B cell (primary cell): ENCODE measurements around the gene DNAJB8. TPM values are rescaled to one million over a fixed set of nuclear protein-coding genes. Genes with fewer than 3 reads are reported as not detected.

ENCODE experiments used
- ATAC-seq: fragments of 200-7000 bp; cut with Tn5 transposase; one replicate; pipeline ENCODE4 v1.10.0; 2021; ENCODE audit warnings: low read depth, mild to moderate bottlenecking, moderate number of reproducible peaks, moderate library complexity
- CTCF ChIA-PET: fragments of 350-600 bp; sonication (Branson Sonifier 250); formaldehyde crosslinking; loops from one replicate; lab custom pipeline; 2021; ENCODE audit warnings: antibody characterized with exemption, inconsistent platforms; lab: Charles Lee
- POLR2A ChIA-PET: fragments of 350-600 bp; sonication (Branson Sonifier 250); formaldehyde crosslinking; loops from one replicate; lab custom pipeline; 2021; ENCODE audit warnings: antibody characterized with exemption; lab: Charles Lee
- DNase-seq: peaks from one replicate; pipeline ENCODE4 v3.0.0; 2013
- H2AFZ ChIP-seq: 2 replicates; pipeline ENCODE4 v1.6.1; 2012; ENCODE audit warnings: mild to moderate bottlenecking, low read depth, low read length; ENCODE audit not compliant: insufficient read depth, poor library complexity, severe bottlenecking
- H3K27ac ChIP-seq, 2 donors: 1 replicate in 1 of 2; 2 replicates in 1 of 2; pipeline ENCODE4 v1.5.1; 2012 to 2013; ENCODE audit warnings: low read length in 2 of 2, mild to moderate bottlenecking in 2 of 2, moderate library complexity in 1 of 2
- H3K27me3 ChIP-seq, 4 experiments: fragments of 200-600 bp in 1 of 4; sonication (generic) in 1 of 4; replicated peaks in 1 of 4; 1 replicate in 2 of 4; 2 replicates in 2 of 4; pipeline versions ENCODE4 v1.6.1 to v1.7.0; 2013 to 2016; ENCODE audit warnings: low read length in 3 of 4, mild to moderate bottlenecking in 2 of 4, mixed read lengths in 1 of 4, moderate library complexity in 1 of 4; ENCODE audit not compliant: insufficient read depth in 4 of 4, control insufficient read depth in 3 of 4; ENCODE audit errors: control extremely low read depth in 1 of 4
- H3K36me3 ChIP-seq, 2 experiments: replicated peaks in 1 of 2; 1 replicate in 1 of 2; 2 replicates in 1 of 2; pipeline versions ENCODE4 v1.6.1 to v1.7.1; 2013; ENCODE audit warnings: low read length in 1 of 2; ENCODE audit not compliant: insufficient read depth in 2 of 2, control insufficient read depth in 1 of 2; ENCODE audit errors: control extremely low read depth in 1 of 2, extremely low read depth in 1 of 2
- H3K4me1 ChIP-seq, 2 donors: fragments of 200-600 bp in 1 of 2; sonication (generic) in 1 of 2; 1 replicate in 1 of 2; 2 replicates in 1 of 2; pipeline versions ENCODE4 v1.5.1 to v1.6.1; 2013 to 2017; ENCODE audit warnings: low read length in 2 of 2; ENCODE audit not compliant: control insufficient read depth in 2 of 2, insufficient read depth in 2 of 2
- H3K4me2 ChIP-seq: replicated peaks from 2 replicates; pipeline ENCODE3; 2012; ENCODE audit warnings: mild to moderate bottlenecking, low read depth, low read length; ENCODE audit not compliant: poor library complexity, severe bottlenecking
- H3K4me3 ChIP-seq, 5 experiments: fragments of 200-600 bp in 1 of 5; sonication (generic) in 1 of 5; 1 replicate in 3 of 5; 2 replicates in 2 of 5; pipeline versions ENCODE4 v1.5.1 to v1.7.0; 2011 to 2016; ENCODE audit warnings: low read length in 4 of 5, mild to moderate bottlenecking in 4 of 5, low read depth in 2 of 5, control low read depth in 1 of 5, moderate library complexity in 1 of 5; ENCODE audit not compliant: insufficient read depth in 1 of 5; ENCODE audit errors: control extremely low read depth in 1 of 5, extremely low read depth in 1 of 5
- H3K79me2 ChIP-seq: fragments of 200-600 bp; sonication (generic); one replicate; pipeline ENCODE4 v1.6.0; 2016; ENCODE audit warnings: low read length; ENCODE audit not compliant: control insufficient read depth, insufficient read depth
- H3K9ac ChIP-seq: fragments of 200-600 bp; sonication (generic); 2 replicates; pipeline ENCODE4 v1.6.1; 2017; ENCODE audit warnings: mild to moderate bottlenecking, low read length, moderate library complexity
- H3K9me3 ChIP-seq, 3 donors: one replicate each; pipeline versions ENCODE4 v1.6.1 to v1.7.1; 2013; ENCODE audit warnings: low read length in 2 of 3; ENCODE audit not compliant: control insufficient read depth in 2 of 3, insufficient read depth in 1 of 3; ENCODE audit errors: control extremely low read depth in 1 of 3
- H4K20me1 ChIP-seq: 2 replicates; pipeline ENCODE4 v1.6.0; 2012; ENCODE audit warnings: mild to moderate bottlenecking, low read length; ENCODE audit not compliant: insufficient read depth, control insufficient read depth, poor library complexity, severe bottlenecking
- H3K27ac Mint-ChIP-seq: one replicate; pipeline ENCODE4 v1.8.0; 2021; ENCODE audit warnings: mixed read lengths
- H3K27me3 Mint-ChIP-seq: one replicate; pipeline ENCODE4 v1.8.0; 2021; ENCODE audit warnings: mixed read lengths
- H3K4me1 Mint-ChIP-seq: one replicate; pipeline ENCODE4 v1.8.0; 2021; ENCODE audit warnings: mixed read lengths
- H3K4me3 Mint-ChIP-seq: one replicate; pipeline ENCODE4 v1.8.0; 2021; ENCODE audit warnings: mixed read lengths
- H3K9me3 Mint-ChIP-seq: one replicate; pipeline ENCODE4 v1.8.0; 2022; ENCODE audit warnings: mixed read lengths; ENCODE audit not compliant: insufficient read depth
- EZH2 ChIP-seq: IDR thresholded peaks from 2 replicates; pipeline ENCODE4 v1.6.1; 2012; ENCODE audit warnings: borderline replicate concordance, low read depth, mild to moderate bottlenecking, moderate library complexity, low read length; ENCODE audit not compliant: insufficient read depth, poor library complexity, severe bottlenecking
- WGBS: methylation state at CpG from one replicate; pipeline ENCODE4 v1.1.5; 2013; ENCODE audit warnings: missing lambda C conversion rate; ENCODE audit not compliant: insufficient coverage; 5-methylcytosine and 5-hydroxymethylcytosine counted together
- intact Hi-C: fragments of 100-400 bp; cut with micrococcal nuclease; formaldehyde crosslinking; loops from one replicate; pipeline ENCODE4 v1.10.0; 2022
- polyA plus RNA-seq: library from polyadenylated mRNA; depleted of rRNA; stranded (reverse); fragments of >200 nt; gene quantifications from 2 replicates; pipeline ENCODE4 v1.2.3, GENCODE V29; 2012
- total RNA-seq, 2 donors: library from RNA; stranded (reverse); fragments of 120-200 nt in 1 of 2; gene quantifications; 1 replicate in 1 of 2; 2 replicates in 1 of 2; pipeline versions ENCODE4 v1.2.3 to v1.2.4, GENCODE V29; 2013 to 2022
- TF ChIP-seq, protein P1 (sequence below): fragments of 200-600 bp; IDR thresholded peaks from one replicate; pipeline ENCODE4 v1.8.0; 2022; ENCODE audit warnings: antibody characterized with exemption, mild to moderate bottlenecking

Gene DNAJB8
- total and polyA plus RNA-seq, 2 donors (not counting 1 experiment from before 2014, with no cell fraction given): not detected

DNA sequence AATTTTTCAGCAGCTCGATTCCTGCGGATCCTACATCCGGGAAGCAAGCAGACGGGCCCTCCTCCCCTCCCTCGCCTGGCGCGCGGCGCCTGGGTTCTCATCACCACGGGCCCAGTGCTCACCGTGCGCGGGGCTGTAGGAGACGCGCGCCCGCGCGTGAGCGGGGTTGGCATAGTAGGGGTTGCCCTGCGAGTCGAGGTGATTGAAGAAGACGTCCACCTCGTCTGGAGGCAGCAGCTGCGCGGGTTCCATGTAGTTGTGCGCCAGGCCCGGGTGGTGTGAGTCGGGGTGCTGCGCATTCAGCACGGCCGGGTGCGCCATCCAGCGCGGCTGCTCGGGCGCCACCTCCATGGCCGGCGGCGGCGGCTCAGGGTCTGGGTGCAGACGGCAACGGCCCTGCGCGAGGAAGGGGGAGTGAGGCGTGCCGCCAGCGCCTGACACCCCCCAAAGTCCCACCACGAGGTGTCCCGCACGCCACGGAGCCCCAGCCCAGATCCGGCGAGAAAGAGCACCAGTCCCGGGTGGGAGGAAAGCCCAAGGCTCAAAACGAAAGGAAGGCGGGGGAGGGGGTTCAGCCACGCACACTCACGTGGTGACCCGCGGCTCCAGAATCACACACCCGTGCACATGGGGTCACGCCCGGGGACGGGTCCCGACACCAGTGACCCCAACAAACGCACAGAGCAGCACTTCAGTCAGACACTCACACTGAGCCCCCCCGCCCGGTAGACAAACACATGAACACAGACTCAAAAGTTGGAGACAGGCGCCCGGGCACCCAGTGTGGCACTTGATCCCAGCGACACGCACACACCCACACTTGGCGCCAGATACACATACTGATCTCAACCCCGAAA, 20.2 kb upstream of the DNAJB8 start:
- peaks cover 0 to 40% (median 0%) of the 10 kb centered on the region in 3 donors for H3K9me3 ChIP-seq
- 1% methylated on average over 70 of the region's 75 CpGs for WGBS
- Mint-ChIP-seq H3K9me3 (no peaks in the 10 kb centered on the region), H3K27ac (no peak overlapping the region), H3K27me3 (peaks cover 52% of the 10 kb centered on the region), H3K4me1 (peaks cover 54% of the 10 kb centered on the region), H3K4me3 (peak overlapping the region; percentile 88)
- peaks cover 0 to 96% (median 48%) of the 10 kb centered on the region in 4 experiments for H3K27me3 ChIP-seq
- TF ChIP-seq EZH2: peak; percentile 79
- TF ChIP-seq, protein P1, sequence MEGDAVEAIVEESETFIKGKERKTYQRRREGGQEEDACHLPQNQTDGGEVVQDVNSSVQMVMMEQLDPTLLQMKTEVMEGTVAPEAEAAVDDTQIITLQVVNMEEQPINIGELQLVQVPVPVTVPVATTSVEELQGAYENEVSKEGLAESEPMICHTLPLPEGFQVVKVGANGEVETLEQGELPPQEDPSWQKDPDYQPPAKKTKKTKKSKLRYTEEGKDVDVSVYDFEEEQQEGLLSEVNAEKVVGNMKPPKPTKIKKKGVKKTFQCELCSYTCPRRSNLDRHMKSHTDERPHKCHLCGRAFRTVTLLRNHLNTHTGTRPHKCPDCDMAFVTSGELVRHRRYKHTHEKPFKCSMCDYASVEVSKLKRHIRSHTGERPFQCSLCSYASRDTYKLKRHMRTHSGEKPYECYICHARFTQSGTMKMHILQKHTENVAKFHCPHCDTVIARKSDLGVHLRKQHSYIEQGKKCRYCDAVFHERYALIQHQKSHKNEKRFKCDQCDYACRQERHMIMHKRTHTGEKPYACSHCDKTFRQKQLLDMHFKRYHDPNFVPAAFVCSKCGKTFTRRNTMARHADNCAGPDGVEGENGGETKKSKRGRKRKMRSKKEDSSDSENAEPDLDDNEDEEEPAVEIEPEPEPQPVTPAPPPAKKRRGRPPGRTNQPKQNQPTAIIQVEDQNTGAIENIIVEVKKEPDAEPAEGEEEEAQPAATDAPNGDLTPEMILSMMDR: no peak
- CTCF ChIA-PET: no interaction called here
- H3K27ac ChIP-seq: no peak overlapping the region
- H4K20me1 ChIP-seq: no peaks in the 10 kb centered on the region
- H3K36me3 ChIP-seq: no peaks in the 10 kb centered on the region
- intact Hi-C loops: no loop called here
- peak overlapping the region; percentile 59 for H2AFZ ChIP-seq
- peak overlapping the region; percentile 94 for H3K4me2 ChIP-seq
- peaks cover 65 to 67% of the 10 kb centered on the region in 2 donors for H3K4me1 ChIP-seq
- H3K9ac ChIP-seq: peak overlapping the region; percentile 61
- ATAC-seq (no peak), DNase-seq (peak; percentile 46)
- H3K4me3 ChIP-seq: peak overlapping the region; percentile 12 to 67 (median 46)
- H3K79me2 ChIP-seq: no peaks in the 10 kb centered on the region
- POLR2A ChIA-PET: no interaction called here

GRCh38 chr3:128486205-128486628, 19.5 kb upstream of the DNAJB8 start:
- TF ChIP-seq, protein P1: no peak
- no peak for TF ChIP-seq EZH2
- Mint-ChIP-seq H3K4me1 (peaks cover 47% of the 10 kb centered on the region), H3K27me3 (peaks cover 52% of the 10 kb centered on the region), H3K4me3 (peak overlapping the region; percentile 88), H3K9me3 (no peaks in the 10 kb centered on the region), H3K27ac (no peak overlapping the region)
- peaks cover 59 to 60% of the 10 kb centered on the region in 2 donors for H3K4me1 ChIP-seq
- H3K9ac ChIP-seq: no peak overlapping the region
- POLR2A ChIA-PET: no interaction called here
- H3K27me3 ChIP-seq: peaks cover 0 to 95% (median 41%) of the 10 kb centered on the region in 4 experiments
- no peaks in the 10 kb centered on the region for H3K79me2 ChIP-seq
- DNase-seq (no peak), ATAC-seq (no peak)
- no peak overlapping the region for H3K27ac ChIP-seq
- H3K36me3 ChIP-seq: no peaks in the 10 kb centered on the region
- peaks cover 0 to 33% (median 0%) of the 10 kb centered on the region in 3 donors for H3K9me3 ChIP-seq
- intact Hi-C loops: no loop called here
- peak overlapping the region; percentile 94 for H3K4me2 ChIP-seq
- no peak overlapping the region for H3K4me3 ChIP-seq
- no peak overlapping the region for H2AFZ ChIP-seq
- WGBS: 37% methylated on average over 13 of the region's 14 CpGs
- no peaks in the 10 kb centered on the region for H4K20me1 ChIP-seq
- CTCF ChIA-PET: no interaction called here
